SHP77 (cell line): Measurements from ENCODE around the gene PTP4A1.
A peak's percentile ranks its signal among the peaks of the same experiment; 100 is the strongest.

Source experiments
- DNase-seq, 2 experiments: peaks; one replicate each; lab custom pipeline; 2025; lab: John Stamatoyannopoulos, UW

Gene PTP4A1

GRCh38 chr6:63556369-63556768 is 15.9 kb upstream of the PTP4A1 start:
- no peak for DNase-seq

GRCh38 chr6:63558278-63558677 is 14.0 kb upstream of the PTP4A1 start:
- no peak for DNase-seq

GRCh38 chr6:63560801-63561287 is 11.4 kb upstream of the PTP4A1 start:
- DNase-seq = no peak

- no peak for DNase-seq
Observed at GRCh38 chr6:63561288-63561687, 11.0 kb upstream of the PTP4A1 start.

- no peak for DNase-seq
Observed at GRCh38 chr6:63563235-63563634, 9.0 kb upstream of the PTP4A1 start.

- no peak for DNase-seq
Observed at GRCh38 chr6:63565058-63565726, 7.1 kb upstream of the PTP4A1 start.

GRCh38 chr6:63565727-63566596 is 6.3 kb upstream of the PTP4A1 start:
- DNase-seq = no peak

- no peak for DNase-seq
Observed at GRCh38 chr6:63567966-63568365, 4.3 kb upstream of the PTP4A1 start.

- DNase-seq = peak; percentile 66 to 73
Observed at GRCh38 chr6:63571361-63572043, 778 bp upstream of the PTP4A1 start.

GRCh38 chr6:63572747-63573075 is 431 bp downstream of the PTP4A1 start:
- no peak for DNase-seq

GRCh38 chr6:63573076-63573898 is 1.0 kb downstream of the PTP4A1 start:
- peak; percentile 6 to 63 for DNase-seq

- peak; percentile 54 to 65 for DNase-seq
Observed at GRCh38 chr6:63573899-63574553, 1.7 kb downstream of the PTP4A1 start.

- no peak for DNase-seq
Observed at GRCh38 chr6:63574554-63574900, 2.2 kb downstream of the PTP4A1 start.

GRCh38 chr6:63576147-63576772 is 4.0 kb downstream of the PTP4A1 start:
- DNase-seq = no peak

GRCh38 chr6:63576985-63577712 is 4.9 kb downstream of the PTP4A1 start:
- no peak for DNase-seq

GRCh38 chr6:63578757-63579156 is 6.5 kb downstream of the PTP4A1 start:
- no peak for DNase-seq

GRCh38 chr6:63579937-63580703 is 7.8 kb downstream of the PTP4A1 start:
- no peak for DNase-seq

- DNase-seq = no peak
Observed at GRCh38 chr6:63580704-63580961, 8.4 kb downstream of the PTP4A1 start.

- DNase-seq = no peak
Observed at GRCh38 chr6:63581355-63582013, 9.2 kb downstream of the PTP4A1 start.
